Breast epithelium (tissue), 4 donors: ENCODE measurements around the gene ADGRF4. TPM values are rescaled to one million over a fixed set of nuclear protein-coding genes. Genes with fewer than 3 reads are reported as not detected.

ENCODE experiments used
- DNase-seq, 2 donors: peaks; one replicate each; pipeline ENCODE4 v3.0.0-alpha.2; 2019; ENCODE audit warnings: low spot score in 2 of 2
- H3K27ac ChIP-seq, 2 donors: fragments of 200-600 bp; sonication (generic) in 1 of 2; one replicate each; pipeline ENCODE4 v1.5.1; 2016 to 2019; ENCODE audit warnings: mild to moderate bottlenecking in 1 of 2
- H3K27me3 ChIP-seq, 2 donors: fragments of 200-600 bp; sonication (generic) in 1 of 2; one replicate each; pipeline versions ENCODE4 v1.5.1 to v1.6.0; 2017 to 2019; ENCODE audit warnings: control low read depth in 1 of 2, mild to moderate bottlenecking in 1 of 2
- H3K36me3 ChIP-seq: fragments of 200-600 bp; one replicate; pipeline ENCODE4 v1.5.1; 2019
- H3K4me1 ChIP-seq, 2 donors: fragments of 200-600 bp; sonication (generic); one replicate each; pipeline ENCODE4 v1.5.1; 2016 to 2019; ENCODE audit warnings: control low read depth in 1 of 2
- H3K4me3 ChIP-seq, 3 donors: fragments of 200-600 bp; sonication (generic); 1 replicate in 2 of 3; 2 replicates in 1 of 3; pipeline ENCODE4 v1.5.1; 2016 to 2019; ENCODE audit warnings: mild to moderate bottlenecking in 3 of 3, moderate library complexity in 2 of 3
- H3K9me3 ChIP-seq, 2 donors: fragments of 200-600 bp; sonication (generic) in 1 of 2; one replicate each; pipeline ENCODE4 v1.5.1; 2016 to 2019; ENCODE audit warnings: control low read depth in 1 of 2
- CTCF ChIP-seq, 3 donors: fragments of 450-650 bp; IDR thresholded peaks; one replicate each; pipeline ENCODE4 v1.5.1; 2016 to 2017; ENCODE audit warnings: antibody characterized with exemption in 3 of 3, mild to moderate bottlenecking in 3 of 3, moderate library complexity in 3 of 3
- POLR2A ChIP-seq: fragments of 450-650 bp; IDR thresholded peaks from one replicate; pipeline ENCODE4 v1.6.1; 2016; ENCODE audit warnings: antibody characterized with exemption, mild to moderate bottlenecking, moderate library complexity
- POLR2AphosphoS5 ChIP-seq, 3 donors: sonication (generic); formaldehyde crosslinking; IDR thresholded peaks; one replicate each; pipeline ENCODE4 v1.6.1; 2017; ENCODE audit warnings: antibody characterized with exemption in 3 of 3
- intact Hi-C: fragments of 100-400 bp; cut with DNase I; formaldehyde crosslinking; loops from one replicate; pipeline ENCODE4 v1.15.1; 2023; ENCODE audit warnings: low total_unique reads
- total RNA-seq, 3 donors: library from RNA; depleted of rRNA; stranded (reverse); fragments of >200 nt; gene quantifications; one replicate each; pipeline ENCODE4 v1.1.0, GENCODE V29; 2016

ADGRF4 gene
- total RNA-seq, 3 donors from 2014 or later, result 0.15 to 0.16 TPM; not detected in 1

GRCh38 chr6:47681201-47681990, 17.0 kb upstream of the ADGRF4 start:
- Histone ChIP-seq H3K4me3 (no peak overlapping the region), H3K36me3 (no peaks in the 10 kb centered on the region), H3K4me1 (no peaks in the 10 kb centered on the region), H3K9me3 (no peaks in the 10 kb centered on the region), H3K27ac (no peak overlapping the region), H3K27me3 (no peaks in the 10 kb centered on the region)
- intact Hi-C loops, result no loop called here
- no peak for DNase-seq
- no peak for TF ChIP-seq POLR2A
- TF ChIP-seq POLR2AphosphoS5 (IDR thresholded peaks at IDR 0.05), result no peak
- TF ChIP-seq CTCF (IDR thresholded peaks at IDR 0.05), result no peak

GRCh38 chr6:47686411-47686810, 12.0 kb upstream of the ADGRF4 start:
- TF ChIP-seq POLR2AphosphoS5 (IDR thresholded peaks at IDR 0.05) (no peak), CTCF (IDR thresholded peaks at IDR 0.05) (no peak), POLR2A (no peak)
- Histone ChIP-seq H3K27me3 (no peaks in the 10 kb centered on the region), H3K4me1 (no peaks in the 10 kb centered on the region), H3K36me3 (no peaks in the 10 kb centered on the region), H3K9me3 (no peaks in the 10 kb centered on the region), H3K27ac (no peak overlapping the region), H3K4me3 (no peak overlapping the region)
- intact Hi-C loops, result no loop called here
- no peak for DNase-seq

- TF ChIP-seq CTCF (IDR thresholded peaks at IDR 0.05) (no peak), POLR2A (no peak), POLR2AphosphoS5 (IDR thresholded peaks at IDR 0.05) (no peak)
- Histone ChIP-seq H3K36me3 (no peaks in the 10 kb centered on the region), H3K27ac (no peak overlapping the region), H3K4me3 (no peak overlapping the region), H3K4me1 (no peaks in the 10 kb centered on the region), H3K9me3 (no peaks in the 10 kb centered on the region), H3K27me3 (no peaks in the 10 kb centered on the region)
- intact Hi-C loops, result no loop called here
- no peak for DNase-seq
Measured at GRCh38 chr6:47687432-47687831, 10.9 kb upstream of the ADGRF4 start.

- no peak overlapping the region for H3K27ac ChIP-seq
- no peaks in the 10 kb centered on the region for H3K36me3 ChIP-seq
- H3K4me3 ChIP-seq, result no peak overlapping the region
- no peaks in the 10 kb centered on the region for H3K27me3 ChIP-seq
- no peak for DNase-seq
- intact Hi-C loops, result no loop called here
- H3K9me3 ChIP-seq, result no peaks in the 10 kb centered on the region
- no peak for TF ChIP-seq CTCF (IDR thresholded peaks at IDR 0.05)
- no peak for TF ChIP-seq POLR2A
- TF ChIP-seq POLR2AphosphoS5 (IDR thresholded peaks at IDR 0.05), result no peak
- H3K4me1 ChIP-seq, result no peaks in the 10 kb centered on the region
Measured at GRCh38 chr6:47690214-47690613, 8.2 kb upstream of the ADGRF4 start.

GRCh38 chr6:47690791-47691190, 7.6 kb upstream of the ADGRF4 start:
- no peaks in the 10 kb centered on the region for H3K27me3 ChIP-seq
- H3K9me3 ChIP-seq, result no peaks in the 10 kb centered on the region
- intact Hi-C loops, result no loop called here
- DNase-seq, result no peak
- no peak overlapping the region for H3K27ac ChIP-seq
- H3K36me3 ChIP-seq, result no peaks in the 10 kb centered on the region
- H3K4me1 ChIP-seq, result no peaks in the 10 kb centered on the region
- H3K4me3 ChIP-seq, result no peak overlapping the region
- TF ChIP-seq CTCF (IDR thresholded peaks at IDR 0.05) (no peak), POLR2A (no peak), POLR2AphosphoS5 (IDR thresholded peaks at IDR 0.05) (no peak)
